Mesenchymal stem cell (in vitro differentiated cells and primary cell): ENCODE results near the gene GPC3.

ENCODE experiments used
- DNase-seq: peaks from one replicate; pipeline ENCODE4 v3.0.0-alpha.2; 2013
- H2AFZ ChIP-seq: one replicate; pipeline ENCODE4 v1.6.1; 2013; ENCODE audit warnings: low read depth, mild to moderate bottlenecking, control low read depth, inconsistent platforms, low read length, moderate library complexity
- H2AK5ac ChIP-seq: 2 replicates; pipeline ENCODE4 v1.6.1; 2013; ENCODE audit warnings: low read length, moderate library complexity, mild to moderate bottlenecking, inconsistent platforms; ENCODE audit not compliant: severe bottlenecking
- H2BK120ac ChIP-seq: one replicate; pipeline ENCODE4 v1.6.1; 2013; ENCODE audit warnings: low read depth, mild to moderate bottlenecking, inconsistent platforms, low read length, moderate library complexity
- H2BK12ac ChIP-seq, 2 experiments: one replicate each; pipeline ENCODE4 v1.6.1; 2013; ENCODE audit warnings: inconsistent platforms in 2 of 2, low read length in 2 of 2, mild to moderate bottlenecking in 2 of 2, moderate library complexity in 2 of 2, control low read depth in 1 of 2
- H2BK15ac ChIP-seq: one replicate; pipeline ENCODE4 v1.6.1; 2013; ENCODE audit warnings: mild to moderate bottlenecking, low read depth, inconsistent platforms; ENCODE audit not compliant: poor library complexity, severe bottlenecking
- H2BK5ac ChIP-seq: 2 replicates; pipeline ENCODE4 v1.6.1; 2013; ENCODE audit warnings: low read depth, mild to moderate bottlenecking, low read length, control low read depth, inconsistent platforms; ENCODE audit not compliant: poor library complexity, severe bottlenecking
- H3K14ac ChIP-seq, 2 experiments: one replicate each; pipeline ENCODE4 v1.6.1; 2013; ENCODE audit warnings: inconsistent platforms in 2 of 2, low read length in 2 of 2, control low read depth in 1 of 2, mild to moderate bottlenecking in 1 of 2, moderate library complexity in 1 of 2
- H3K18ac ChIP-seq, 2 experiments: one replicate each; pipeline ENCODE4 v1.6.1; 2013; ENCODE audit warnings: inconsistent platforms in 2 of 2, low read length in 2 of 2, control low read depth in 1 of 2, low read depth in 1 of 2, mild to moderate bottlenecking in 1 of 2
- H3K23ac ChIP-seq, 2 experiments: one replicate each; pipeline ENCODE4 v1.6.1; 2013; ENCODE audit warnings: inconsistent platforms in 2 of 2, low read length in 2 of 2, mild to moderate bottlenecking in 2 of 2, moderate library complexity in 2 of 2, control low read depth in 1 of 2
- H3K27ac ChIP-seq: 2 replicates; pipeline ENCODE4 v1.5.1; 2013; ENCODE audit warnings: mild to moderate bottlenecking, moderate library complexity, low read length, control low read depth, inconsistent platforms; ENCODE audit not compliant: poor library complexity, severe bottlenecking
- H3K27me3 ChIP-seq, 2 experiments: 2 replicates each; pipeline versions ENCODE4 v1.6.1 to v1.7.0; 2013; ENCODE audit warnings: low read length in 2 of 2, mild to moderate bottlenecking in 2 of 2, moderate library complexity in 2 of 2, control low read depth in 1 of 2, inconsistent platforms in 1 of 2; ENCODE audit not compliant: control insufficient read depth in 1 of 2, insufficient read depth in 1 of 2
- H3K36me3 ChIP-seq, 2 experiments: 2 replicates each; pipeline versions ENCODE4 v1.6.1 to v1.7.0; 2013; ENCODE audit warnings: low read length in 2 of 2, control low read depth in 1 of 2, inconsistent platforms in 1 of 2, low read depth in 1 of 2, mild to moderate bottlenecking in 1 of 2; ENCODE audit not compliant: insufficient read depth in 2 of 2, control insufficient read depth in 1 of 2
- H3K4ac ChIP-seq, 2 experiments: one replicate each; pipeline ENCODE4 v1.6.1; 2013; ENCODE audit warnings: inconsistent platforms in 2 of 2, low read length in 2 of 2, mild to moderate bottlenecking in 2 of 2, moderate library complexity in 2 of 2, control low read depth in 1 of 2, low read depth in 1 of 2
- H3K4me1 ChIP-seq: 2 replicates; pipeline ENCODE4 v1.6.1; 2013; ENCODE audit warnings: low read depth, low read length, control low read depth; ENCODE audit not compliant: control insufficient read depth, insufficient read depth
- H3K4me2 ChIP-seq: 2 replicates; pipeline ENCODE4 v1.6.1; 2013; ENCODE audit warnings: low read length, mild to moderate bottlenecking, inconsistent platforms; ENCODE audit not compliant: poor library complexity, severe bottlenecking
- H3K4me3 ChIP-seq, 2 experiments: 2 replicates each; pipeline versions ENCODE4 v1.5.1 to v1.7.0; 2013; ENCODE audit warnings: low read length in 2 of 2, mild to moderate bottlenecking in 2 of 2, control low read depth in 1 of 2, low read depth in 1 of 2; ENCODE audit not compliant: insufficient read depth in 1 of 2
- H3K79me1 ChIP-seq: replicated peaks from 2 replicates; pipeline ENCODE4 v1.6.1; 2013; ENCODE audit warnings: mild to moderate bottlenecking, control low read depth, low read length, inconsistent platforms; ENCODE audit not compliant: poor library complexity, severe bottlenecking
- H3K9ac ChIP-seq: 2 replicates; pipeline ENCODE4 v1.7.0; 2013; ENCODE audit warnings: mild to moderate bottlenecking, low read length, moderate library complexity
- H3K9me3 ChIP-seq: 2 replicates; pipeline ENCODE4 v1.7.0; 2013; ENCODE audit warnings: mild to moderate bottlenecking, low read length; ENCODE audit not compliant: control insufficient read depth
- H4K8ac ChIP-seq: one replicate; pipeline ENCODE4 v1.6.1; 2013; ENCODE audit warnings: inconsistent platforms, mild to moderate bottlenecking, low read length, moderate library complexity
- H4K91ac ChIP-seq: one replicate; pipeline ENCODE4 v1.6.1; 2013; ENCODE audit warnings: mild to moderate bottlenecking, low read length, inconsistent platforms
- WGBS: methylation state at CpG from one replicate; pipeline ENCODE4 v1.1.7; 2013; ENCODE audit warnings: mixed read lengths; 5-methylcytosine and 5-hydroxymethylcytosine counted together

Gene GPC3

DNA sequence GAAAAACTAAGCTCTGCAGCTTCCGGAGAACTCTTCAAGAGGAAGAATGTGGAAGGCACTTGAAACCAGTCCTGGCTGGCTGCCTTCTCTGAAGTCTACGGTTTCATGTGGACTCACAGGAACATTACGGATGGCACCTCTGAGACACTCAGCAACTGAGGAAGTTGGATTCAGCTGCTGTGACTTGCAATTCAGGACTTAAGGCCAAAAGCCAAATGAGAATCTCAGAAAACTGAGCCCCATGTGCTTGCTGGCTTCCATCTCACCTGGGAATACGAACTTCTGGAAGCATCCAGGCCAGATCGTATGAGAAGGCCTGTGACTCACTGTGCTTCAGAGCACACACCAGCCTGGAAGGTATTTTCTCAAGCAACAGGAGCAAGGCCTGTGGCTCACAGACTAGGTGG lies 462.3 kb downstream of the GPC3 start:
- Histone ChIP-seq H3K14ac (no peak overlapping the region), H2BK120ac (no peak overlapping the region), H3K79me1 (no peaks in the 10 kb centered on the region), H3K27me3 (no peaks in the 10 kb centered on the region), H3K18ac (no peak overlapping the region), H4K8ac (no peak overlapping the region), H4K91ac (no peak overlapping the region), H3K23ac (no peak overlapping the region), H3K4me2 (no peak overlapping the region), H2BK12ac (no peak overlapping the region), H2BK5ac (no peak overlapping the region), H2AFZ (no peak overlapping the region), H3K9ac (peak overlapping the region; percentile 61), H3K9me3 (no peaks in the 10 kb centered on the region), H3K4me1 (peaks cover 1% of the 10 kb centered on the region), H3K4ac (no peak overlapping the region), H2AK5ac (no peak overlapping the region), H2BK15ac (no peak overlapping the region), H3K4me3 (no peak overlapping the region), H3K36me3 (no peaks in the 10 kb centered on the region), H3K27ac (no peak overlapping the region)
- WGBS, result 53% methylated on average over 5 of the region's 5 CpGs
- DNase-seq, result no peak

DNA sequence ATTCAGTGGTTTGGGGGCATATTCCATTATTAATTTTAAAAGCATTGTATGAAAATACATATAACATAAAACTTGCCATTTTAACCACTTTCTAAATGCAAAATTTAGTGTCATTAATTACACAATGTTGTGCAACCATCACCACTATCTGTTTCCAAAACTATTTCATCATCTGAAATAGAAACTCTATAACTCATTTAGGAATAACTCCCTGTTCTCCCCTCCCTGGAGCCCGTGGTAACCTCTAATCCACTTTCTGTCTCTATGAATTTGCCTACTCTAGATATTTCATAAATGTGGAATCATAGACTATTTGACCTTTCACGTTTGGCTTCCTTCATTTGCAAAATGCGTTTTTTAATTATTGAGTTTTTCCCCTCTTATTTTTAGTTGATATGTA lies 468.7 kb downstream of the GPC3 start:
- Histone ChIP-seq H3K27me3 (no peaks in the 10 kb centered on the region), H3K9ac (no peak overlapping the region), H3K4me2 (no peak overlapping the region), H2AK5ac (no peak overlapping the region), H2BK12ac (no peak overlapping the region), H4K8ac (no peak overlapping the region), H3K36me3 (no peaks in the 10 kb centered on the region), H3K18ac (no peak overlapping the region), H2BK5ac (no peak overlapping the region), H3K9me3 (no peaks in the 10 kb centered on the region), H3K4ac (no peak overlapping the region), H3K23ac (no peak overlapping the region), H2BK15ac (no peak overlapping the region), H4K91ac (no peak overlapping the region), H3K14ac (no peak overlapping the region), H2AFZ (no peak overlapping the region), H2BK120ac (no peak overlapping the region), H3K4me3 (no peak overlapping the region), H3K4me1 (peaks cover 2% of the 10 kb centered on the region), H3K27ac (no peak overlapping the region), H3K79me1 (no peaks in the 10 kb centered on the region)
- no peak for DNase-seq
- no CpG with 5 or more reads among the region's 3 CpGs for WGBS

DNA sequence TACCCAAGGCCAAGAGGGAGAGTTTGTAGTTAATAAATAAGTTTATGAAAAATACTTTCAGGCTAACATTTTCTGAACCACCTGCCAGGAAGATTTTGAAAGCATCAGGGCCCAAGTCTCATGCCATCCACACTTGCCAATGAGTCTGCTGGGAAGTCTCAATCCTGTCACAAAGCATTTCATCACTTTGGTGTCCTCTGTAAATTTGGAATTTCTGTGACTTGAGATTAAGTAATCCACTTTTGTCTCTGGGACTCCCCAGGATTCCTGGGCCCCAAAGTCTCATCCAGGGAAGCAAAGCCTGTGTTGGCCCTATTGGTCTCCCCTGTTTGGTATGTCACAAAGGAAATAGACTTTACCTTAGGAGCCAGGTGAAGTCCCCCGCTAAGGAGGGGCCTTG lies 470.9 kb downstream of the GPC3 start:
- Histone ChIP-seq H2AFZ (no peak overlapping the region), H2AK5ac (no peak overlapping the region), H2BK5ac (no peak overlapping the region), H3K79me1 (no peaks in the 10 kb centered on the region), H3K4ac (no peak overlapping the region), H3K14ac (no peak overlapping the region), H4K8ac (no peak overlapping the region), H3K27me3 (peaks cover 0 to 5% of the 10 kb centered on the region in 2 experiments), H3K23ac (no peak overlapping the region), H3K36me3 (no peaks in the 10 kb centered on the region), H2BK12ac (no peak overlapping the region), H2BK120ac (no peak overlapping the region), H3K4me1 (peaks cover 2% of the 10 kb centered on the region), H2BK15ac (no peak overlapping the region), H3K18ac (no peak overlapping the region), H3K27ac (no peak overlapping the region), H3K9ac (no peak overlapping the region), H3K4me3 (no peak overlapping the region), H3K4me2 (no peak overlapping the region), H3K9me3 (no peaks in the 10 kb centered on the region), H4K91ac (no peak overlapping the region)
- 100% methylated on average over 1 of the region's 1 CpG for WGBS
- no peak for DNase-seq

DNA sequence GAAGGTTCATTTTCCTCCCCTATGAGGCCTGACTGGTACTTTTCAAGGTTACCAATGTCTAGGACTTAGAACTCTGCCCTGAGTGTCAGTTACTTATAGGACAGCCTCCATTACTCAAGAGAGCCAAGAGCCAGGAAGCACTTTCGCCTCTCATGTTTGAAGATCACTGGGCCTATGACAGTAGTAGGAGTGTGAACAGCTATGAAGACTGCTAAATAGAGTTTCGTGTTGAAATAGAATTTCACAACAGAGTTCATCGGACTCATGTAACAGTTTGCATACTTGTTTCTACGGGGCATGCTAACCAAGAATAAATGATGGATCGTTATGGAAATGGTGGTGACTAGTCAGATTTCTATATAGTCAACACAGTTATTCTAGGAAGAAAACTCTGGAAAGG lies 472.3 kb downstream of the GPC3 start:
- 83% methylated on average over 4 of the region's 5 CpGs for WGBS
- H2BK15ac ChIP-seq, result no peak overlapping the region
- H3K79me1 ChIP-seq, result no peaks in the 10 kb centered on the region
- no peak overlapping the region for H3K14ac ChIP-seq
- no peak overlapping the region for H2BK12ac ChIP-seq
- H3K9ac ChIP-seq, result no peak overlapping the region
- no peak overlapping the region for H3K4me3 ChIP-seq
- no peak overlapping the region for H4K8ac ChIP-seq
- peaks cover 2% of the 10 kb centered on the region for H3K4me1 ChIP-seq
- H2AFZ ChIP-seq, result no peak overlapping the region
- H3K9me3 ChIP-seq, result no peaks in the 10 kb centered on the region
- peaks cover 0 to 5% of the 10 kb centered on the region in 2 experiments for H3K27me3 ChIP-seq
- no peak overlapping the region for H2BK120ac ChIP-seq
- peak; percentile 56 for DNase-seq
- H4K91ac ChIP-seq, result no peak overlapping the region
- H3K4ac ChIP-seq, result no peak overlapping the region
- no peak overlapping the region for H2AK5ac ChIP-seq
- no peak overlapping the region for H3K27ac ChIP-seq
- no peak overlapping the region for H3K18ac ChIP-seq
- no peak overlapping the region for H3K4me2 ChIP-seq
- H3K36me3 ChIP-seq, result no peaks in the 10 kb centered on the region
- no peak overlapping the region for H3K23ac ChIP-seq
- H2BK5ac ChIP-seq, result no peak overlapping the region
